HG02678 (cell line): ENCODE data around the gene ATOSA.

Source experiments
- ATAC-seq: cut with Tn5 transposase; IDR thresholded peaks from one replicate; pipeline ENCODE4 v1.9.1; 2021; ENCODE audit warnings: mild to moderate bottlenecking, moderate library complexity; ENCODE audit not compliant: unreplicated experiment

The ATOSA gene, protein sequence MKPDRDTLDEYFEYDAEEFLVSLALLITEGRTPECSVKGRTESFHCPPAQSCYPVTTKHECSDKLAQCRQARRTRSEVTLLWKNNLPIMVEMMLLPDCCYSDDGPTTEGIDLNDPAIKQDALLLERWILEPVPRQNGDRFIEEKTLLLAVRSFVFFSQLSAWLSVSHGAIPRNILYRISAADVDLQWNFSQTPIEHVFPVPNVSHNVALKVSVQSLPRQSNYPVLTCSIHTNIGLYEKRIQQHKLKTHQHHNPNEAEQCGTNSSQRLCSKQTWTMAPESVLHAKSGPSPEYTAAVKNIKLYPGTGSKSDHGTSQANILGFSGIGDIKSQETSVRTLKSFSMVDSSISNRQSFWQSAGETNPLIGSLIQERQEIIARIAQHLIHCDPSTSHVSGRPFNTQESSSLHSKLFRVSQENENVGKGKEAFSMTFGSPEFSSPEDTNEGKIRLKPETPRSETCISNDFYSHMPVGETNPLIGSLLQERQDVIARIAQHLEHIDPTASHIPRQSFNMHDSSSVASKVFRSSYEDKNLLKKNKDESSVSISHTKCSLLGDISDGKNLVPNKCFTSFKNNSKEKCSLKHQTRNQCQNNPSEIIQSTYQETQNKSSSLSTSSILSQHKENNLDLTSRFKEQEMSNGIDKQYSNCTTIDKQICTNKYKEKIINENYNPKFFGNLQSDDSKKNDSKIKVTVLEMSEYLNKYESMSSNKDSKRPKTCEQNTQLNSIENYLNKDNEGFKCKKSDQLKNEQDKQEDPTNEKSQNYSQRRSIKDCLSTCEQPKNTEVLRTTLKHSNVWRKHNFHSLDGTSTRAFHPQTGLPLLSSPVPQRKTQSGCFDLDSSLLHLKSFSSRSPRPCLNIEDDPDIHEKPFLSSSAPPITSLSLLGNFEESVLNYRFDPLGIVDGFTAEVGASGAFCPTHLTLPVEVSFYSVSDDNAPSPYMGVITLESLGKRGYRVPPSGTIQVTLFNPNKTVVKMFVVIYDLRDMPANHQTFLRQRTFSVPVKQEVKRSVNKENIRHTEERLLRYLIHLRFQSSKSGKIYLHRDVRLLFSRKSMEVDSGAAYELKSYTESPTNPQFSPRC

DNA sequence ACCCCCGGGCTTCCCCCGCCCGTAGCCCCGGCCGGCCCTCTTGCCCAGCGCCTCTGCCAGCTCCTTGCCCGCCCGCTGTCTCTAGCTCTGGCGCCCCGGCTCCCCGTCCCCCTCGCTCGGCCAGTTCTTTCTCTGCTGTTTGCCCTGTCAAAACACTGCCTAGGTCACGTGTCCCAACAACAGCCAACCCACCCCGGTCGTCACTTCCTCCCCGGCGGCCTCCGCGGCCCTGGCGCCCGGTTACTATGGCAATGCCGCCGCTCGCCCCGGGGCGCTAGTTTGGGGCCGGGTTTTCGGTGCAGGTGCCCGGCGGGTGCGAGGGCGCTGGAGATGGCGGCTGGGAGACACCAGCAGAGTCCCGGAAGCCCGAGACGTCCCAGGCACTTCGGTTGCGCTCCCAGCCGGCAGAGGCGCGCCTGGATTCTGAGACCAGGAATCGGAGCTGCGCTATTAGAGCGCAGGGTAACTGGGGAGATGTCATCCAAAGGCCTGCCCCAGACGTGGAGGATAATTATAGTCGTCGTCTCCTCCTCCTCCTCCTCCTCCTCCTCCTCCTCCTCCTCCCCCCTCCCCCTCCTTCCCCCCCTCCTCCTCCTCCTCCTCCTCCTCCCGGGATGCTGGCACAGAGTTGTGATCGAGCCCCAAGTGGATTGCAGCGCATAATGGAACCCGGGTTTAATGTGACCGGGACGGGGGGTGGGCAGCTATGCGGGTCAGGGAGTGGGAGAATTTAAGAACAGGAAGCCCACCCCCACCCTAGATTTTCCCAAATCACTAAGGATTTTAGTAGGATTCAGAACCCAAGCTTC, at the start of gene ATOSA:
Gene ATOSA, minus strand, starts transcription at position 157 of the 809 bp plus-strand sequence. CDS start 1,367 bp downstream, outside the sequence.
- peak; percentile 69 for ATAC-seq

DNA sequence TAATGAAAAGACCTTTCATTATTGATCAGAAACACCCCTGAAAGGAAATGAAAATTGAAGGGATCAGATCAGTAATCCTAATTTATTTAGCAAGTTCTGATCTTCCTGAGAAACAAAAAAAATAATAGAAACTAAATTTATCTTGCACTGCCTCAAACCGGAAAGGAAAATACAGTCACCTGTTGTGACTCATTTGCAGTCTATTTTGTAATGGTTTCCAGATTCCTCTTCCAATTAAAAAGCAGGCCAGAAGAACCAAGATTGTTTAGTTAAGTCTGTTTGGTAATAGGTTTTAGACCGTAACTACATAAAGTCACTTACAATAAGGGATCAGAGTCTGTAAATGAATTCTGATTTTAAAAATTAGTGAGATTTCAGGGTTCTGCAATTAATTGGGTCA, 49.7 kb upstream of the ATOSA start:
- no peak for ATAC-seq

DNA sequence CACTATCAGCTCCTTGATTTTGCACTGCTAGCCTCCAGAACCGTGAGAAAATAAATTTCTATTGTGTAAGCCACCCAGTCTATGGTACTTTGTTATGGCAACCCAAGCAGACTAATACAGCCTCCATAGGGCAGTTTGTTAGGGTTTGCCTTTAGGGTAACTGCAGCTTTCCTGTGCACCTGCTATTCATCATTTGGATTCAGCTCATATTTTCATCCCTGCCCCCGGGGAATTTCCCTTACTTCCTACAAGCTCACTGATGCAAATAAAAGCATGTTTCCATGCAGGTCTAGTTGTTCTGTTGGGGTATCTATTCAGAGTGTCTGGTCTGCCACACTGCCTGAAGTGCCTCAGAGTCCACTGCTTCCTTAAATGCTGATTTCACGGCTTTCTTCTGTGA, 48.6 kb upstream of the ATOSA start:
- ATAC-seq, result no peak

DNA sequence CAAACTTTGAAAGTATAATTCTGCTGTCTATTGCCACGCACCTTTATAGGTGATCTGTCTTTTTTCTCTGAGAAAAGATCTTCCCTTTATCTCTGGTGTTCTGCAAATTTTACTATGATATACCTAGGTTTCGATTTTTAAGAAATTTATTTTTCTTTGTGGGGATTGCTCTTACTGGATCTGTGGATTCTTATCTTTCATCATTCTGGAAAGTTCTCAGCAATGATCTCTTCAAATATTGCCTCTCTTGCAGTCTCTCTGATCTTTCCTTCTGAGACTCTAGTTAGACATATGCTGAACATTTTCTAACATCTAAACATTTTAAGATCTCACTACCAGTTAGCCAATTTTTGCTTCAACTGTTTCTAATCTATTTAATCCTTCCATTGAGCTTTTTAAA, 47.0 kb upstream of the ATOSA start:
- ATAC-seq, result no peak

GRCh38 chr15:52718551-52718950, 39.4 kb upstream of the ATOSA start:
- no peak for ATAC-seq

- no peak for ATAC-seq
Observed at GRCh38 chr15:52717924-52718323, 38.7 kb upstream of the ATOSA start.

- ATAC-seq, result no peak
Observed at GRCh38 chr15:52717481-52717880, 38.3 kb upstream of the ATOSA start.

DNA sequence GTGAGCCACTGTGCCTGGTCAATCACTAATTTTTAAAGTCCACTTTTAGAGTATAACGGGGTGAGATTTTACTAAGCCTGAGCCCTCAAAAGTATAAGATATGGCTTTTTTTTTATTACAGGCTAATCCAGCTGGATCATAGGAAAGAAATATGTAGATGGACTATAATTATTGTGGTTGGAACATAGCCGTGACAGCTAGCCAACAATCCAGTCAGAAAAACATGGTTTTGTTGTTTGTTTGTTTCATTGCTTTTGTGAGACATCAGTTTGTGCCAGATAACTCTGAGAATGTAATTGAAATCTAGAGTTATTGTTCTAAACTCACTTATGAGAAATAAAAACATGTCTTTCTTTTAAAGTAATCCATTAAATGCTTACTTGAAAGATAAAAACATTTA, 37.3 kb upstream of the ATOSA start:
- no peak for ATAC-seq

- ATAC-seq, result no peak
Observed at GRCh38 chr15:52715411-52715810, 36.2 kb upstream of the ATOSA start.

DNA sequence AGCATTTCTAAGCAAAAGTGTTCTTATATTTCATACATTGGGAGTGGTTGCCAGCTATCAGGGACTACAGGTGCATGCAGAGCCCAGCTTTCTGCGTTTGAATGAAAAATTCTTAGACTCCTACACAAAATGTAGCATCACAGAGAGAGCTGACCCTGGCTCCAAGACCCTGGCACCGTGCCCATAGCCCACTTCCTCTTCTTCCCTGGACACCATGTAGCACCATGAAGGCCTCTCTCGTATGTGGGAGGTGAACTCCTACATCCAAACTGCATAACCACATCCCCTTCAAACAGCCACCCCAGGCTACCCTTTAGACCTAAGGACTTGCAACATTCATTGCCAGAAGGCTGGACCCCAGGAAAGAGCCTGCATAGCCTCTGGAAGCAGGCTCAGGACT, 35.8 kb upstream of the ATOSA start:
- ATAC-seq, result no peak

DNA sequence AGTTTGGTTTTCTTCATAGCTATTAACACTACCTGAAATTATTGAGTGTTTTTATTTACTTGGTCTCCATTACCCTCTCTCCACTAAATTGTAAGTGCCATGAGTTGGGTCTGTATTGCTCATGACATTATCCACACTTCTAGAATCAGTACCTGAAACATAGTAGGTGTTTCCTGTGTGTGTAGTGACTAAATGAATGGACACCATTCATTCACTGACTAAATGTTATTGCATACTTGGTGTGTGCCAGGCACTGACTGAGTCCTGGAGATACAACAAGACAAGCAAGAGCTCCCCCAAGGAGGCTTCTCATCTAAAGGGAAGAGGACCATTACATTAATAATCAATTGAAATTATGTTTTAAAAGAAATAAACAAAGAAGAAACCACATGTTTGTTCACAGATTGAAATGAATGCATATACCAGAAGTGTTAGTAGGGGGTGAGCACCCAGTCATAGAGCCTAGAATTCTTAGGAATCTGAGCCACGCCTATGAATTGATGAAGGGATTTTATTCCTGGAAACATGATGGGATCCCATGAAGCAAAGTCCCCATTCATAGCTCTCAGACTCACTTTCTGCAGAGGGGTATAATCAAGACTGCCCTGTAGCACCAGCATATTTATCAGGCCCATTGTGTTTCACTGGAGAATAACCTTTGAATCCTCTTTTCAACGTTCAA, 31.7 kb upstream of the ATOSA start:
- no peak for ATAC-seq

DNA sequence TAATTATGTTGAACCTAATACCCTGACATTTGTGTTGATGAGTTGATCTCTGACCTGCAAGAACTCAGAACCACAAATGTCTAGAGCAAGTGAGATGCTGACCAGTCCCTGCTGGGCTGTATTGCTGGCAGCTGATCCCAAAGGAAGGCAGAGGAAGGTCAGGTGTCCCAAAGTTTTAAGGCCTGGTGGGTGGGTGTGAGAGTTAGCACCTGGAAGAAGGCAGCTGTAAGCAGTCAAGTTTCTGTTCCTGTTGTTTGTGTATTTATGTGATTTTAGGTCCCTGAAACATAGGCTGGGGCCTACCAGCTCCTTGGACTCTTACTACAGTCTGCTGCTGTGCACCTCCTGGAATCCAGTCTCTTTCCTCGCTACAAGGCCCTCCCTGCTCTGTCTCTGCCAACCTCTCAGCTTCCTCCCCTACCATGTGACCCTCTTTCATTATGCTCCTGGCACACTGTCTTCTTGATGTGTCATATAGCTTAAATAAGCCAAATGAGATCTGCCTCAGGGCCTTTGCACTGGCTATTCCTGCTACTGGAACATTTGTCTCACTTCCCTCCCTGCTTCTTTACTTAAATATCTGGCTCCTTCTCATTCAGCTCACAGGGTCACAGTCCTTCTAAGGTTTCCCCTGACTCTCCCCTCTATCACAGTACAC, 31.0 kb upstream of the ATOSA start:
- ATAC-seq, result peak; percentile 52

GRCh38 chr15:52709187-52709981, 30.2 kb upstream of the ATOSA start:
- ATAC-seq, result peak; percentile 92

- no peak for ATAC-seq
Observed at GRCh38 chr15:52706091-52706490, 26.9 kb upstream of the ATOSA start.

DNA sequence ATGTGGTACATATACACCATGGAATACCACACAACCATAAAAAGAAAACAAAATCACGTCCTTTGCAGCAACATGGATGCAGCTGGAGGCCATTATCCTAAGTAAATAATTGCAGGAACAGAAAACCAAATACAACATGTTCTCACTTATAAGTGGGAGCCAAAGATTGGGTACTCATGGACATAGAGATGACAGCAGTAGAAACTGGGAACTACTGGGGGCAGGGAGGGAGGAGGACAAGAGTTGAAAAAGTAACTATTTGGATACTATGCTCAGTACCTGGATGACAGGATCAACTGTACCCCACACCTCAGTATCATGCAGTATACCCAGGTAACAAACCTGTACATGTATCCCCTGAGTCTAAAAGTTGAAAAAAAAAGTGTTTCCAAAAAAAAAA, 23.2 kb upstream of the ATOSA start:
- no peak for ATAC-seq

DNA sequence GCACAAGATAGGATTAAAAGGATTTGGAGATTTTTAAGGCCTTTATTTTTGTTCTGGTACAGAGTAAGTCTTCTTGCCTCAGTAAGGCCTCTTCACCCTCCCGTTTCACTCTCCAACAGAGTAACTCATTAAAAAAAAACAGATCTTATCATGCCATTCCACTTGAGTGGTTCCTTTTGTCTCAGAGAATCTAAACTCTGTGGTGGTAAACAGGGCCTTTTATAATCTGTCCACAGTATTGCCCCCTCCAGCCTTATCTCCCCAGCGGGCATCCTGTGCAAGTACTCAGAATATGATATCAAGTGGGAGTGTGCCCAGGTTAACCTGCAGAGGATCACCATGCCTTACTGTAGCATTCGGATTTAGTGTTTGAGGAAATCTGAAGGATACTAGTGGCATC, 20.3 kb upstream of the ATOSA start:
- ATAC-seq, result no peak

DNA sequence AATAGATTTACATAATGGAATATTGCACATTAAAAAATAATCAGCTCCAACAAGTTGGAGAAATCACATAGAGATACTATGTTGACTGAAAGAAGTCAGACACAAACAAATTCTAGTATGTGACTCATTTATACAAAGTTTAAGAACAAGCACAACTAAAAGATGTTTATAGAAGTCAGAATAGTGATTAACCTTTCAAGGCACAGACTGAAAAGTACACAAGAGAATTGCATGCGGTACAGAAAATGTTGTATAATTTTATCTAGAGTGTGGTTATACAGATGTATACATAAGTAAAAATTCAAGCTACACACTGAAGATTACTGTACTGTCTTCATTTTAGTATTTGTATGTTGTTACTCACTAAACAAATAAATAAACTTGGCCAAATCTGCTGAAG, 19.3 kb upstream of the ATOSA start:
- ATAC-seq, result no peak

GRCh38 chr15:52697051-52697450, 17.9 kb upstream of the ATOSA start:
- ATAC-seq, result no peak

DNA sequence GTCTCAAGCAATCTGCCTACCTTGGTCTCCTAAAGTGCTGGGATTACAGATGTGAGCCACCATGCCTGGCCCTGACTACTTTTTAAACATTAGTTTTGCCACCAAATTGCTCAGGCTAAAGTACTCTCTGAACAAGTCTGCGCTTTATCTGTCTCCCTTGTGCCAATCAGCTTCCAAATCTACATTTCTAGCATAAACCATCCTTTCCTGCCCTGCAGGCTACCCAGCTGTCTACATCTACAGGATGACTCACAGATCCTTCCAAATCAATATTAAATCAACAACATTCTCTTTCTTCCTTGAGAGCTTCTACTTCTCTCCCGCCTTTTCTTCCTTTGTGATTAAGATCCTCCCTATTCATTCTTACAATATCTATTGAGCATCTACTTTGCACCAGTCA, 16.0 kb upstream of the ATOSA start:
- no peak for ATAC-seq
